Fibroblast of lung (primary cell): ENCODE results near the gene CCT8. TPM values are rescaled to one million over a fixed set of nuclear protein-coding genes. Genes with fewer than 3 reads are reported as not detected.
"Not testable (repeated sequence)": the region's sequence is repeated elsewhere in the genome, so short reads cannot be mapped to it uniquely, and the experiment has no call there.

Experiments
- DNase-seq, 2 donors: peaks; one replicate each; pipeline versions ENCODE4 v3.0.0 to v3.0.0-alpha.2; 2010; ENCODE audit warnings: low read depth in 2 of 2
- H2AFZ ChIP-seq: 2 replicates; pipeline ENCODE4 v1.5.1; 2012; ENCODE audit warnings: low read length, control low read depth, inconsistent platforms
- H3K27ac ChIP-seq: 2 replicates; pipeline ENCODE4 v1.5.1; 2011; ENCODE audit warnings: low read length, control low read depth; ENCODE audit not compliant: insufficient read depth
- H3K27me3 ChIP-seq: 2 replicates; pipeline ENCODE4 v1.5.1; 2011; ENCODE audit warnings: mild to moderate bottlenecking, low read length; ENCODE audit not compliant: control insufficient read depth, insufficient read depth
- H3K36me3 ChIP-seq: 2 replicates; pipeline ENCODE4 v1.5.1; 2011; ENCODE audit warnings: low read length; ENCODE audit not compliant: control insufficient read depth, insufficient read depth
- H3K4me1 ChIP-seq: 2 replicates; pipeline ENCODE4 v1.5.1; 2011; ENCODE audit warnings: low read length; ENCODE audit not compliant: control insufficient read depth, insufficient read depth; ENCODE audit errors: extremely low read depth
- H3K4me2 ChIP-seq: 2 replicates; pipeline ENCODE4 v1.5.1; 2011; ENCODE audit warnings: low read length, control low read depth; ENCODE audit not compliant: insufficient read depth; ENCODE audit errors: extremely low read depth
- H3K4me3 ChIP-seq, 4 experiments: fragments of 200-600 bp in 1 of 4; sonication (generic) in 1 of 4; replicated peaks in 1 of 4; 2 replicates each; pipeline ENCODE4 v1.5.1; 2011 to 2016; ENCODE audit warnings: low read length in 4 of 4, low read depth in 3 of 4, mild to moderate bottlenecking in 3 of 4, control low read depth in 2 of 4, inconsistent platforms in 1 of 4, mixed read lengths in 1 of 4; ENCODE audit not compliant: insufficient read depth in 1 of 4; ENCODE audit errors: control extremely low read depth in 1 of 4
- H3K79me2 ChIP-seq: 2 replicates; pipeline ENCODE4 v1.5.1; 2012; ENCODE audit warnings: mild to moderate bottlenecking, low read length, inconsistent platforms; ENCODE audit not compliant: control insufficient read depth, insufficient read depth
- H3K9ac ChIP-seq: 2 replicates; pipeline ENCODE4 v1.5.1; 2011; ENCODE audit warnings: mild to moderate bottlenecking, low read length, control low read depth; ENCODE audit not compliant: insufficient read depth
- H3K9me3 ChIP-seq: 2 replicates; pipeline ENCODE4 v1.5.1; 2012; ENCODE audit warnings: low read depth, low read length; ENCODE audit not compliant: control insufficient read depth, insufficient read depth
- H4K20me1 ChIP-seq: 2 replicates; pipeline ENCODE4 v1.5.1; 2011; ENCODE audit warnings: low read length; ENCODE audit not compliant: control insufficient read depth, insufficient read depth; ENCODE audit errors: extremely low read depth
- EZH2 ChIP-seq: IDR thresholded peaks from 2 replicates; pipeline ENCODE4 v1.5.1; 2012; ENCODE audit warnings: low read length, control low read depth, mild to moderate bottlenecking; ENCODE audit errors: missing control alignments
- polyA plus RNA-seq, 2 donors: library from polyadenylated mRNA; depleted of rRNA in 1 of 2; stranded (reverse) in 1 of 2; unstranded in 1 of 2; fragments of >200 nt; gene quantifications; 2 replicates each; pipeline ENCODE4 v1.2.1, GENCODE V29; 2011 to 2012; ENCODE audit warnings: missing spikeins in 1 of 2
- total RNA-seq: library from RNA; depleted of rRNA; stranded (reverse); fragments of >200 nt; gene quantifications from 2 replicates; pipeline ENCODE4 v1.2.1, GENCODE V29; 2014
- TF ChIP-seq, protein P1 (sequence below), 2 donors: IDR thresholded peaks in 1 of 2; conservative IDR thresholded peaks in 1 of 2; 1 replicate in 1 of 2; 2 replicates in 1 of 2; pipeline ENCODE4 v1.5.1; 2011 to 2012; ENCODE audit warnings: low read length in 2 of 2, control low read depth in 1 of 2, inconsistent platforms in 1 of 2, low read depth in 1 of 2, mild to moderate bottlenecking in 1 of 2

The CCT8 gene
- total and polyA plus RNA-seq, 2 donors (not counting 1 experiment from before 2014, with no cell fraction given) = 207 to 209 TPM

DNA sequence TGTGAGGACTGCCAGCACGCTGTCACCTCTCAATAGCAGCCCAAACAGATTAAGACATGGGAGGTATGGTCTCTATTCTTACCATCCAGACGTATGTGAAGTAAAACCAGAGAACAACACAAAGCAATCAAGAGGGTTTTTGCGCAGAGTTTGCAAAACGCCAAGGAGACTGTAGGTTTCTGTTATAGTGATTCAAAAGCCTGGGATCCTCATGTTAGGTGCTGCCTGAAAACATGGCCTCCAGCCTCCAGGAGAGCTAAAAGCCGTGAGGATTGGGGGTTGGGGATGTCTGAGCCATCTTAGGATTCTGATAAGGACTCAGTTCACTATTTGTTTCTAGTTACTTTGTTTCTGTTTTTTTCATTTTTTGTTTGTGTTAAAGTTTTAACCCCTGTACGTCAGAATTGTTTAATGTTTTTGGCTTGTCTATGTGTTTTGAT is 4.2 kb upstream of the CCT8 start:
- peak overlapping the region; percentile 58 for H3K4me2 ChIP-seq
- H3K9ac ChIP-seq = no peak overlapping the region
- no peaks in the 10 kb centered on the region for H4K20me1 ChIP-seq
- peaks cover 8% of the 10 kb centered on the region for H3K79me2 ChIP-seq
- peak overlapping the region; percentile 48 for H3K27ac ChIP-seq
- peak overlapping the region; percentile 70 for H2AFZ ChIP-seq
- peak overlapping the region; percentile 0 to 50 (median 30) for H3K4me3 ChIP-seq
- no peaks in the 10 kb centered on the region for H3K27me3 ChIP-seq
- H3K9me3 ChIP-seq = no peaks in the 10 kb centered on the region
- H3K4me1 ChIP-seq = peaks cover 7% of the 10 kb centered on the region
- DNase-seq = peak; percentile 26 to 58
- TF ChIP-seq EZH2 = no peak
- TF ChIP-seq, protein P1, sequence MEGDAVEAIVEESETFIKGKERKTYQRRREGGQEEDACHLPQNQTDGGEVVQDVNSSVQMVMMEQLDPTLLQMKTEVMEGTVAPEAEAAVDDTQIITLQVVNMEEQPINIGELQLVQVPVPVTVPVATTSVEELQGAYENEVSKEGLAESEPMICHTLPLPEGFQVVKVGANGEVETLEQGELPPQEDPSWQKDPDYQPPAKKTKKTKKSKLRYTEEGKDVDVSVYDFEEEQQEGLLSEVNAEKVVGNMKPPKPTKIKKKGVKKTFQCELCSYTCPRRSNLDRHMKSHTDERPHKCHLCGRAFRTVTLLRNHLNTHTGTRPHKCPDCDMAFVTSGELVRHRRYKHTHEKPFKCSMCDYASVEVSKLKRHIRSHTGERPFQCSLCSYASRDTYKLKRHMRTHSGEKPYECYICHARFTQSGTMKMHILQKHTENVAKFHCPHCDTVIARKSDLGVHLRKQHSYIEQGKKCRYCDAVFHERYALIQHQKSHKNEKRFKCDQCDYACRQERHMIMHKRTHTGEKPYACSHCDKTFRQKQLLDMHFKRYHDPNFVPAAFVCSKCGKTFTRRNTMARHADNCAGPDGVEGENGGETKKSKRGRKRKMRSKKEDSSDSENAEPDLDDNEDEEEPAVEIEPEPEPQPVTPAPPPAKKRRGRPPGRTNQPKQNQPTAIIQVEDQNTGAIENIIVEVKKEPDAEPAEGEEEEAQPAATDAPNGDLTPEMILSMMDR (conservative IDR thresholded peaks at IDR 0.05 in 1 of 2, IDR thresholded peaks at IDR 0.05 in 1 of 2; ENCODE audit: low read depth in 1 of 2, low read length in 2 of 2) = no peak
- H3K36me3 ChIP-seq = no peaks in the 10 kb centered on the region

DNA sequence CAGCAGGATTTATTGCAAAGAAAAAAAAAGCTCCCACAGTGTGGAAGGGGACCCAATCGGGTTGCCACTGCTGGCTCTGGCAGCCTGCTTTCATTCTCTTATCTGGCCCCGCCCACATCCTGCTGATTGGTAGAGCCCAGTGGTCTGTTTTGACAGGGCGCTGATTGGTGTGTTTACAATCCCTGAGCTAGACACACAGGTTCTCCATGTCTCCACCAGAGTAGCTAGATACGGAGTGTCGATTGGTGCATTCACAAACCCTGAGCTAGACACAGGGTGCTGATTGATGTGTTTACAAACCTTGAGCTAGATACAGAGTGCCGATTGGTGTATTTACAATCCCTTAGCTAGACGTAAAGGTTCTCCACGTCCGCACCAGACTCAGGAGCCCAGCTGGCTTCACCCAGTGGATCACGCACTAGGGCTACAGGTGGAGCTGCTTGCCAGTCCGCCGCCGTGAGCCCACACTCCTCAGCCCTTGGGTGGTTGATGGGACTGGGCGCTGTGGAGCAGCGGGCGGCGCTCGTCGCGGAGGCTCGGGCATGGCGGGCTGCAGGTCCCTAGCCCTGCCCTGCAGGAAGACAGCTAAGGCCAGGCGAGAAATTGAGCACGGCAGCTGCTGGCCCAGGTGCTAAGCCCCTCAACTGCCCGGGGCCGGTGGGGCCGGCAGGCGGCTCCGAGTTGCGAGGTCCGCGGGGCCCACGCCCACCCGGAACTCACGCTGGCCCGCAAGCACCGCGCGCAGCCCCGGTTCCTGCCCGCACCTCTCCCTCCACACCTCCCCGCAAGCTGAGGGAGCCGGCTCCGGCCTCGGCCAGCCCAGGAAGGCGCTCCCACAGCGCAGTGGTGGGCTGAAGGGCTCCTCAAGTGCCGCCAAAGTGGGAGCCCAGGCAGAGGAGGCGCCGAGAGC is 3.5 kb upstream of the CCT8 start:
- peak overlapping the region in 3 of 4 experiments; percentile 12 to 50 (median 48) for H3K4me3 ChIP-seq
- H3K4me2 ChIP-seq = peak overlapping the region; percentile 58
- H3K27ac ChIP-seq = peak overlapping the region; percentile 48
- H3K9ac ChIP-seq, H3K36me3 ChIP-seq, H4K20me1 ChIP-seq, H3K27me3 ChIP-seq, H3K4me1 ChIP-seq, H3K9me3 ChIP-seq: not testable (repeated sequence)
- H3K79me2 ChIP-seq = peaks cover 15% of the 10 kb centered on the region
- peak overlapping the region; percentile 70 for H2AFZ ChIP-seq
- peak in 1 of 2 donors; percentile 27 for DNase-seq

DNA sequence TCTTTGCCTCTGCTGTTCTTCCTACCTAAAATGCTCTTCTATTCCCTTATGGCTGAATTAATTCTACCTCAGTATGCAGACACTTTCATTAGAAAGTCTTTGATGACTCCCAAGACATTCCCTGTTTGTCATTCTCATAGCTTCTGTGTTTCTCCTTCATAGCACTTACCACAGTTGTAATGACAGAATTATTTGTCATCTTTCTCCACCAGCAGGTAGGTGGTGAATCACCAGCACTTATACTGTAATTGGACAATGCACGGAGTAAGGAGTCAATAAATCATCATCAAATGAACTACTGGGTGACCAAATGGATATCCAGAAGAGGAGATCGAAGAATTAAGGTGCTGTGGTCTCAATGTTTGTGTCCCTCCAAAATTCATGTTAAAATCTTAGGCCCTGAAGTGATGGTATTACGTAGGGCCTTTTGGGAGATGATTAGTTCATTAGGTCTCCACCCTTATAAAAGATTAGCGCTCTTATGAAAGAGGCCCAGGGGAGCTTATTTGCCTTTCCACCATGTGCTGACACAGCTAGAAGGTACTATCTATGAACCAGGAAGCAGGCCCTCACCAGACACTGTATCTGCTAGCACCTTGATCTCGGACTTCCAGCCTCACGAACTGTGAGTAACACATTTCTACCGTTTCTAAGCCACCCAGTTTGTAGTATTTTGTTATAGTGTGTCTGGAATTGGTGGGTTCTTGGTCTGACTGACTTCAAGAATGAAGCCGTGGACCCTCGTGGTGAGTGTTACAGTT is 2.4 kb upstream of the CCT8 start:
- Histone ChIP-seq H3K27ac (no peak overlapping the region), H3K27me3 (no peaks in the 10 kb centered on the region)

More for the DNA sequence above, 2.4 kb upstream of the CCT8 start:
- Histone ChIP-seq H3K4me2 (no peak overlapping the region), H3K36me3 (no peaks in the 10 kb centered on the region), H2AFZ (no peak overlapping the region), H3K4me1 (peaks cover 12% of the 10 kb centered on the region), H3K79me2 (peaks cover 26% of the 10 kb centered on the region), H3K9me3 (no peaks in the 10 kb centered on the region), H3K9ac (no peak overlapping the region), H4K20me1 (no peaks in the 10 kb centered on the region), H3K4me3 (no peak overlapping the region)
- peak in 1 of 2 donors; percentile 38 for DNase-seq
- TF ChIP-seq, protein P1 (conservative IDR thresholded peaks at IDR 0.05 in 1 of 2, IDR thresholded peaks at IDR 0.05 in 1 of 2; ENCODE audit: low read depth in 1 of 2, low read length in 2 of 2) = no peak
- no peak for TF ChIP-seq EZH2
